ENCODE results near the gene OR3A2. TPM values are rescaled to one million over a fixed set of nuclear protein-coding genes. Genes with fewer than 3 reads are reported as not detected.

OR3A2 gene
- total and polyA plus RNA-seq, 8 donors = not detected

- Histone ChIP-seq H3K9me3 (peaks cover 0 to 11% (median 10%) of the 10 kb centered on the region in 4 donors), H3K4me3 (no peak overlapping the region), H3K27ac (no peak overlapping the region), H3K4me1 (no peaks in the 10 kb centered on the region), H3K27me3 (no peaks in the 10 kb centered on the region), H3K36me3 (no peaks in the 10 kb centered on the region)
- intact Hi-C loops (cut with DNase I; ENCODE audit: low total_unique reads) = no loop called here
- no peak for TF ChIP-seq POLR2AphosphoS5 (IDR thresholded peaks at IDR 0.05)
- TF ChIP-seq POLR2A (IDR thresholded peaks at IDR 0.05) = no peak
- no peak for TF ChIP-seq EP300 (IDR thresholded peaks at IDR 0.05)
- TF ChIP-seq, protein P1, sequence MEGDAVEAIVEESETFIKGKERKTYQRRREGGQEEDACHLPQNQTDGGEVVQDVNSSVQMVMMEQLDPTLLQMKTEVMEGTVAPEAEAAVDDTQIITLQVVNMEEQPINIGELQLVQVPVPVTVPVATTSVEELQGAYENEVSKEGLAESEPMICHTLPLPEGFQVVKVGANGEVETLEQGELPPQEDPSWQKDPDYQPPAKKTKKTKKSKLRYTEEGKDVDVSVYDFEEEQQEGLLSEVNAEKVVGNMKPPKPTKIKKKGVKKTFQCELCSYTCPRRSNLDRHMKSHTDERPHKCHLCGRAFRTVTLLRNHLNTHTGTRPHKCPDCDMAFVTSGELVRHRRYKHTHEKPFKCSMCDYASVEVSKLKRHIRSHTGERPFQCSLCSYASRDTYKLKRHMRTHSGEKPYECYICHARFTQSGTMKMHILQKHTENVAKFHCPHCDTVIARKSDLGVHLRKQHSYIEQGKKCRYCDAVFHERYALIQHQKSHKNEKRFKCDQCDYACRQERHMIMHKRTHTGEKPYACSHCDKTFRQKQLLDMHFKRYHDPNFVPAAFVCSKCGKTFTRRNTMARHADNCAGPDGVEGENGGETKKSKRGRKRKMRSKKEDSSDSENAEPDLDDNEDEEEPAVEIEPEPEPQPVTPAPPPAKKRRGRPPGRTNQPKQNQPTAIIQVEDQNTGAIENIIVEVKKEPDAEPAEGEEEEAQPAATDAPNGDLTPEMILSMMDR (IDR thresholded peaks at IDR 0.05) = no peak
- 74 to 82% (median 77%) methylated on average over 4 of the region's 4 CpGs for WGBS, 5 donors
- DNase-seq = no peak
These were observed 110.0 kb downstream of the OR3A2 start for GRCh38 chr17:3276126-3276525.

GRCh38 chr17:3271072-3271848, 114.8 kb downstream of the OR3A2 start:
- Histone ChIP-seq H3K27ac (no peak overlapping the region), H3K9me3 (peaks cover 0 to 30% (median 16%) of the 10 kb centered on the region in 4 donors), H3K4me1 (no peaks in the 10 kb centered on the region), H3K4me3 (no peak overlapping the region), H3K27me3 (peaks cover 0 to 4% (median 0%) of the 10 kb centered on the region in 3 donors), H3K36me3 (no peaks in the 10 kb centered on the region)
- intact Hi-C loops (cut with DNase I; ENCODE audit: low total_unique reads) = no loop called here
- 82 to 88% (median 85%) methylated on average over 5 of the region's 5 CpGs for WGBS, 5 donors
- DNase-seq = no peak
- TF ChIP-seq, protein P1 (IDR thresholded peaks at IDR 0.05) = no peak
- no peak for TF ChIP-seq POLR2A (IDR thresholded peaks at IDR 0.05)
- TF ChIP-seq POLR2AphosphoS5 (IDR thresholded peaks at IDR 0.05) = no peak
- no peak for TF ChIP-seq EP300 (IDR thresholded peaks at IDR 0.05)

DNA sequence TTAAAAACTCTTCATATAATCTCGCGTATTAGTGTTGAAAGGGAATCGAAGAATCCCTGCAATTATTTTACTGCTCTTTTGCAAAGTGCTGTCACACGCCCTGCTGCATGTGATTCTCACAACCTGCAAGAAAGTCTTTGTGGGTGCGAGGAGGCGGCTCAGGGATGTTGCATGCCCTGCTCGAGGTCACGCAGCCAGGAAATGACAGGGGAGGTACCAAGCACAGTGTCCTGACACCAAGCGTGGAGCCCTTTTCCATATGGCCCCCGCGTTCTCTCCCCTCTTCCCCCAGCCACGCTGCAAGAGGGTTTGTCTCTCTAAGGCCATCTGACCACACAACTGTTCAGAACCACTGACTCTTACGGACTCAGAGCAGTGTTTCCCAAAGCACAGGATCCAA, 125.5 kb downstream of the OR3A2 start:
- H3K4me3 ChIP-seq = no peak overlapping the region
- no peaks in the 10 kb centered on the region for H3K4me1 ChIP-seq
- no peaks in the 10 kb centered on the region for H3K36me3 ChIP-seq
- WGBS, 5 donors = 75 to 83% (median 80%) methylated on average over 12 to 13 of the region's 13 CpGs
- no peak for DNase-seq
- TF ChIP-seq, protein P1 (IDR thresholded peaks at IDR 0.05) = no peak
- H3K27ac ChIP-seq = no peak overlapping the region
- intact Hi-C loops (cut with DNase I; ENCODE audit: low total_unique reads) = no loop called here
- no peaks in the 10 kb centered on the region for H3K9me3 ChIP-seq
- H3K27me3 ChIP-seq = no peaks in the 10 kb centered on the region

DNA sequence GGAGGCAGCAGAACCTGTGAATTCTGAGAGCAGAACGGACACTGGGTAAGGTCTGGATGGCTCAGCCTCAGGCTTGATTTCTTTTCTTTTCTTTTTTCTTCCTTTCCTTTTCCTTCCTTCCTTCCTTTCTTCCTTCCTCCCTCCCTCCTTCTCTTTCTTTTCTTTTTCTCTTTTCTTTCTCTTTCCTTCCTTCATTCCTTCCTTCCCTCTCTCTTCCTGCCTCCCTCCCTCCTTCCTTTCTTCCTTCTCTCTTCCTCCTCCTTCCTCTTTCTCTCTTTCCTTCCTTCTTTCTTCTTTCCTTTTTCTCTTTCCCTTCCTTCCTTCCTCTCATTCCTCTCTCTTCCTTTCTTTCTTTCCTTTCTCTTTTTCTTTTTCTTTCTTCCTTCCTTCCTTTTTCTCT, 125.9 kb downstream of the OR3A2 start:
- DNase-seq = no peak
- TF ChIP-seq POLR2A (IDR thresholded peaks at IDR 0.05) (no peak), EP300 (IDR thresholded peaks at IDR 0.05) (no peak), POLR2AphosphoS5 (IDR thresholded peaks at IDR 0.05) (no peak)
- TF ChIP-seq, protein P1 (IDR thresholded peaks at IDR 0.05) = no peak
- Histone ChIP-seq H3K27ac (no peak overlapping the region), H3K9me3 (peaks cover 0 to 2% (median 0%) of the 10 kb centered on the region in 4 donors), H3K4me1 (no peaks in the 10 kb centered on the region), H3K4me3 (no peak overlapping the region), H3K27me3 (no peaks in the 10 kb centered on the region), H3K36me3 (no peaks in the 10 kb centered on the region)
- WGBS, 5 donors = 72 to 90% (median 83%) methylated on average over 1 of the region's 1 CpG
- intact Hi-C loops (cut with DNase I; ENCODE audit: low total_unique reads) = no loop called here

Data from stomach (tissue), 9 donors.